Stimulated activated CD4-positive, alpha-beta T cell treated with anti-CD3 and anti-CD28 coated beads, Interleukin-4, amount 100 ng/mL, for 1 hour (primary cell): ENCODE data around the gene N4BP3.
"Not testable (repeated sequence)": the region's sequence is repeated elsewhere in the genome, so short reads cannot be mapped to it uniquely, and the experiment has no call there.

Source experiments
- DNase-seq: peaks from one replicate; pipeline ENCODE4 v3.0.0-alpha.2; 2020

Gene N4BP3, protein sequence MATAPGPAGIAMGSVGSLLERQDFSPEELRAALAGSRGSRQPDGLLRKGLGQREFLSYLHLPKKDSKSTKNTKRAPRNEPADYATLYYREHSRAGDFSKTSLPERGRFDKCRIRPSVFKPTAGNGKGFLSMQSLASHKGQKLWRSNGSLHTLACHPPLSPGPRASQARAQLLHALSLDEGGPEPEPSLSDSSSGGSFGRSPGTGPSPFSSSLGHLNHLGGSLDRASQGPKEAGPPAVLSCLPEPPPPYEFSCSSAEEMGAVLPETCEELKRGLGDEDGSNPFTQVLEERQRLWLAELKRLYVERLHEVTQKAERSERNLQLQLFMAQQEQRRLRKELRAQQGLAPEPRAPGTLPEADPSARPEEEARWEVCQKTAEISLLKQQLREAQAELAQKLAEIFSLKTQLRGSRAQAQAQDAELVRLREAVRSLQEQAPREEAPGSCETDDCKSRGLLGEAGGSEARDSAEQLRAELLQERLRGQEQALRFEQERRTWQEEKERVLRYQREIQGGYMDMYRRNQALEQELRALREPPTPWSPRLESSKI

DNA sequence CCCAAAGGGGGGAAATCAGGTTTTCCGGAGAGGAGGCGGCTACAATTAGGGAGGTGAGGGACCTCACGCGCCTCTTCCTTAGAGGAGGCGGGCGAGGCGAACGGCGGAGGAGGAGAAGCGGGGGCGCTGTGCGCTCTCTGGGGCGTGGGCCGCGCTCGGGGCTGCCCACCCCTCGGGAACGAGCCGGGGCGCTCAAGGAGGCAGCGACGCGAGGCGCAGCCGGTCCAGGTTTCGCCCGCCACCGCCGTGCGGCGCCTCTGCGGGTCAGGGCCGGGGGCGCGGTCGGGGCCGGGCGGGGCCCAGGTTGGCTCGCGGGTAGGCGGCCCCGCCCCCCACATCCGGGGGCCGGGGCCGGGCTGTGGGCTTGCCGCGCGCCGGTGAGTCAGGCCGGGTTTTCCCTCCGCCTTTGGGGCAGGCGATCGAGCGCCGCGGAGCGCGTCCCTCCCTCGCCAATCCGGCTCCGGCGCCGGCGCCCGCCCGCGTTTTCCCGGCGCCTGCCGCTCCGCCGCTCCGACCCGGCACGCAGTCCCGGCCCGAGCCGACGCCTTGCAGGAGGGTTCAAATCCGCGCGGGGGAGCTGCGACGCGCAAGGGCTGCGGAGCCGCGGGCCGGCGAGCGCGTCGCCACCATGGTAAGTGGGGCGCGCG lies at the start of gene N4BP3:
TSS of gene N4BP3 (plus strand) at position 392 of the 647 bp plus-strand sequence. CDS start 6,052 bp downstream, outside the sequence.
- DNase-seq = peak; percentile 88

- DNase-seq = no peak
These were observed 45.6 kb upstream of the N4BP3 start for GRCh38 chr5:178067755-178068154.

GRCh38 chr5:178068293-178068692 lies 45.0 kb upstream of the N4BP3 start:
- no peak for DNase-seq

DNA sequence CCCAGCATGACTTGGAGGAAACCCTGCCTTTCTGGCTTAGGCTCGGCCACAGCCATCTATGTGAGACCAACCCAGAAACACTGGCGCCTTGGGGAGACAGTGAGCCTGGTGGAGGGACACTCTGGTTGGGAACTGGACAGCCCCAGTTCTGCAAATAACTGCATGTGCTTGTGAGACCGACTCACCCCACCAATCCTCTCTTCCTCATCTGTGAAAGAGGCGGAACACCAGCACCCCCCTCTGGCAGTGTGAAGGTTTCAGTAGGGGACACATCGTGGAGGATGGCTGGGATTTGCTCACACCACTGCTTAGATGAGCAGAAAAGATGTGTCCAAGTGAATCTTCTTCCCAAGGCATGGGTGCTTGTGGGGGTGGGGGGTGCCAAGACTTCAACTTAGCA lies 43.4 kb upstream of the N4BP3 start:
- DNase-seq = peak; percentile 16

GRCh38 chr5:178071108-178071507 lies 42.2 kb upstream of the N4BP3 start:
- no peak for DNase-seq

DNA sequence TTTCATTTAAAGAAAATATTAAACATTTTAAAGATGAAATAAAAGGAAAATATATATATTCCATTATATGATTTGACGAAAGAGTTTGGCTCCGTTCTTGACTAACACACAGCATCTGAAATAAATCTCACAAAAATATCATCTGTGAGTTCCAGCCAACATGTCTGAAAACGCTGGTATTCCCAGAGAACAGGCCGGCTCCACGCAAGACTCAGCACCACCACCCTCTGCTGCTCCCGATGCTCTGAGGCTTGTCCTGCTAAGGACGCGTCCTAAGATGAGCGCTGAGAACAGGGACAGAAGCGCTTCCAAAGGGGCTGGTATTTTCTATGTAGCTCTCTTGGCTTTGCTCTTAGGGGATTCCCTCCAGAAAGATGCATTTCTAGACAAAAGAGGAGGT lies 40.6 kb upstream of the N4BP3 start:
- DNase-seq = no peak

DNA sequence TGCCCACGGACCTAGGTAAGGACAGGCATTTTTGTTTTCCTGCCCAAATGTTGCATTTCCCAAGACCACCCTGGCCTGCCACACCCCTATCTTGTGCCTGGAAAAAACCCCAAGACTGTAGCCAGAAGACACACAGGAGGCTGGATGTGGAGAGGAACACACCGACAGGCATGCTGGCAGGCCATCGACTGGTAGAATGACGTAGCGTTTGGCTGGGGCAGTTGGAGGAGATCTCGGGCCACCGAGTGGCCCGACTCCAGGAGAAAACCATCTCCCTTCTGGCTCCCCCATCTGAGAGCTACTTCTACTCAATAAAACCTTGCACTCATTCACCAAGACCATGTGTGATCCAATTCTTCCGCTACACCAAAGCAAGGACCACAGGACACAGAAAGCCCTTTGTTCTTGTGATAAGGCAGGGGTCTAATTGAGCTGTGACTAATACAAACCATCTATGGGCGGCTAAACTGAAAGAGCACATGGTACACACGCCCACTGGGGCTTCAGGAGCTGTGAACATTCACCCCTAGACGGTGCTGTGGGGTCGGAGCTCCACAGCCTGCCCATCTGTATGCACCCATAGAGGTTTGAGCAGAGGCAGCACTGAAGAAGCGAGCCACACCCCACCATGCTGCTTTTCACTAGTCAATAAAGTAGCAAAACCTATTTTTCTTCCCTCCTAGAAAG lies 38.9 kb upstream of the N4BP3 start:
- no peak for DNase-seq

- not testable (repeated sequence) for DNase-seq
These were observed 36.4 kb upstream of the N4BP3 start for GRCh38 chr5:178076965-178077364.

DNA sequence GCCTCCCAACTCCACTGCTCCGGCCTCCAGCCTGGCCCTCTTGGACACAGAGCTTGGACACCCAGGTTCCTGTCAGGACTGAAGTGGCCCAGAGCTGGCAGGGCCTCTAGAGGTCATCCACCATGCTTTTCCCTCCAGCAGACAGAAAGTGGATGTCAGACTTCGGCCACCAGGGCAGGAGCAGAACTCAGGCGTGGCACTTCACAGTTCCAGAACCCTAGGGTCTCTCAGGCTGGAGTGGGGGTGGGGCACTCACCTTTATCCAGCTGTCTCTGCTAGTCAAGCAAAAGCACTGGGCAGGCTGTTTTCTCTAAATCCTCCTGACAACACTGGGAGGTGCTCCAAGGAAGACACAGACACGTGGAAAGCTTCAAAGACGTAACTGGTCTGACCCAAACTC lies 35.6 kb upstream of the N4BP3 start:
- DNase-seq = no peak

- no peak for DNase-seq
These were observed 34.9 kb upstream of the N4BP3 start for GRCh38 chr5:178078197-178079010.

GRCh38 chr5:178080056-178080455 lies 33.3 kb upstream of the N4BP3 start:
- no peak for DNase-seq

DNA sequence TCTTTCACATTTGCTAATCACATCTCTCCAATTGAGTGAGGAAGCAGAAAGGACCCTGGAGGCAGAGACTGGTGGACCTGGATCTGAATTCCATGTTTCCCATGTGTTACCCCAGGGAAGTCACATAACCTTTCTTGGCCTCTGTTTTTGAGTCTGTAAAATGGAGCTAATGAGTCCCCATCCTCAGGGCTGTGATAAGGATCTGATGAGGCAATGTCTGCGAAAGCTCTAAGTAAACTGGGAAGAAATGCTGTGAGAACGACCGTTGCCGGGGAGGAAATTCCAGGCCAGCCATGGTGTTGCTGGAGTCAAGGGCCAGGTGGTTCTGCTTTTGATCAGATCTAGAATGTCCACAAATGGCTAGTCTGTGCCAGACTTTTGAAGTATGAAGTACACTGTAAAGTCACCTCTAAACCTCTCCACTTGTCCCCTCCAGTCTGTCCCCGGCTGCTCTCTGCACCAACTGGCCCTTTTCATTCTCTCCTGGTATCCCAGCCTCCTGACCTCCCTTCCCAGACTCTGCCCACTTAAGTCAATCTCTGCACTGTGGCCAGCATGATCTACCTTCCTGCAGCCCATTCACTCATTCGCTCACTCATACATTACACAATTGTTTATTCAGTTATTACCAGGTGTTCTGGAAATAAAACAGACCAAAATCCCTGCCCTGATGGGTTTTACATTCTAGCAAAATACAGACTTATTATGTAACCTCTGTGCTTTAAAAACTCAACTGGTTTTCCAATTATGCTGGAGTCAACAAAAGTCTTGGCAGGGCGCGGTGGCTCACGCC lies 32.5 kb upstream of the N4BP3 start:
- no peak for DNase-seq

DNA sequence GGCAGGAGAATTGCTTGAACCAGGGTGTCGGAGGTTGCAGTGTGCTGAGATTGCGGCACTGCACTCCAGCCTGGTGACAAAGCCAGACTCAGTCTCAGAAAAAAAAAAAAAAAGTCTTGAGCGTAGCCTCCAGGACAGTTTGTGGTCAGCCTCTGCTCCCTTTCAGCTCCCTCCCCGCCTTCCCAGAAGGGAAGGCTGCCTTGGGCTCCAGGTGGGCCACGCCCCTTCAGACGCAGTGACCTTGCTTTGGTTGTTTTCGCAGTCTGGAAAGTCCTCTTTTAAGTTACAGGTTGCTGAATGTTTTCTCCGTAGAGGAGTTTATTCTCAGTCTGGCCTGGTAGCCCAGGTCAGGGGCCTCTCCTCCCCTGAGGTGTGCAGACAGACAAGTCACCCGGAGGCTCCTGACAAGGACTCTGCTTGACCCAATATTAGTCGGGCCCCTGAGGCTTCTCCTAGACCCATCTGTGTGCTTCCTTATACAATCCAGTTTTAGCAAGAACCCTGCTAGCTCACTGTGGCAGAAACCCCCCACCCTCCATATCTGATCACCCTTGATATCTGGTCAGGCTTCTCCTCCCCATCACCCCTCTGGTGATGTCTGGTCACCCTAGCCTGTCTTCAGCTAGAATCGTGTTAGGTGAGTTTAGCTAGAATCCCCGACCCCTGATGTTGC lies 31.6 kb upstream of the N4BP3 start:
- DNase-seq = no peak

GRCh38 chr5:178083922-178084321 lies 29.4 kb upstream of the N4BP3 start:
- DNase-seq = no peak

DNA sequence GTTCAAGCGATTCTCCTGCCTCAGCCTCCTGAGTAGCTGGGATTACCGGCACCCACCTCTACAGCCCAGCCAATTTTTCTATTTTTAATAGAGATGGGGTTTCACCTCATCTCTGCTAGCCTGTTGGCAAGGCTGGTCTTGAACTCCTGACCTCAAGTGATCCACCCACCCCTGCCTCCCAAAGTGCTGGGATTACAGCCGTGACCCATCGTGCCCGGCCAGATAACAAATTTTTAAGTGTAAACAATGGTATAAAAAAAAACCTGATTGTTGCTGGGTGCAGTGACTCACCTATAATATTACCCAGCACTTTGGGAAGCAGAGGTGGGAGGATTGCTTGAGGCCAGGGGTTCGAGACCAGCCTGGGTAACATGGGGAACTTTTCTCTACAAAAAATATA lies 28.0 kb upstream of the N4BP3 start:
- DNase-seq = no peak

- DNase-seq = no peak
These were observed 27.1 kb upstream of the N4BP3 start for GRCh38 chr5:178086266-178086665.

GRCh38 chr5:178087199-178087598 lies 26.1 kb upstream of the N4BP3 start:
- not testable (repeated sequence) for DNase-seq

- no peak for DNase-seq
These were observed 22.5 kb upstream of the N4BP3 start for GRCh38 chr5:178090856-178091255.

DNA sequence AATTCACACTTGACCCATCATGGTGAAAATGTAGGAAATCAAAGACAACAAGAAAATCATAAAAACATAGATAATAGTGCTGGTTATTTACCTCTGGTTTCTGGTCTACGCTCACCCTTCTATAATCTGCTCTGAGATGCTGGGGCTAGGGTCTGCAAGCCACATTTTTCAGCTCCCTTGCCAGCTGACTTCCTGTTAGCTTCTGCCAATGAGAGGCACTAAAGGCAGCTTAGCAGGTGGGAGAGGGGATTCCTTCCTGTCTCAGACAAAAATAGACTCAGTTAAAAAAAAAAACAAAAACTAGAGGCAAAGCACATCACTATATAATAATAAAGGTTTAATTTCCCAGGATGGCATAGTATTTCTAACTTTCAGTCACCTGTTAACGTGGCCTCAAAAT lies 20.2 kb upstream of the N4BP3 start:
- DNase-seq = no peak

- no peak for DNase-seq
These were observed 19.0 kb upstream of the N4BP3 start for GRCh38 chr5:178094345-178094744.

GRCh38 chr5:178098685-178099084 lies 14.6 kb upstream of the N4BP3 start:
- no peak for DNase-seq
